SJSA1 (cell line): Measurements from ENCODE around the gene CRTAP. TPM values are rescaled to one million over a fixed set of nuclear protein-coding genes. Genes with fewer than 3 reads are reported as not detected.
"Not testable (repeated sequence)": the region's sequence is repeated elsewhere in the genome, so short reads cannot be mapped to it uniquely, and the experiment has no call there.

Source experiments
- DNase-seq, 2 experiments: peaks; one replicate each; pipeline ENCODE4 v3.0.0-alpha.2; 2015 to 2020; ENCODE audit warnings: low spot score in 2 of 2, low read depth in 1 of 2
- H3K27ac ChIP-seq: fragments of 250-450 bp; sonication (Bioruptor Pico); 2 replicates; pipeline ENCODE4 v1.5.1; 2020; ENCODE audit warnings: mild to moderate bottlenecking, moderate library complexity
- H3K27me3 ChIP-seq: fragments of 250-450 bp; sonication (Bioruptor Pico); replicated peaks from 2 replicates; pipeline ENCODE4 v1.5.1; 2020; ENCODE audit warnings: mild to moderate bottlenecking, moderate library complexity
- H3K36me3 ChIP-seq: fragments of 250-450 bp; sonication (Bioruptor Pico); 2 replicates; pipeline ENCODE4 v1.5.1; 2020; ENCODE audit warnings: mild to moderate bottlenecking
- H3K4me1 ChIP-seq: fragments of 250-450 bp; sonication (Bioruptor Pico); replicated peaks from 2 replicates; pipeline ENCODE4 v1.6.1; 2021; ENCODE audit warnings: mild to moderate bottlenecking
- H3K4me3 ChIP-seq: fragments of 250-450 bp; sonication (Bioruptor Pico); 2 replicates; pipeline ENCODE4 v1.5.1; 2020; ENCODE audit warnings: mild to moderate bottlenecking
- H3K9me3 ChIP-seq: fragments of 250-450 bp; sonication (Bioruptor Pico); replicated peaks from 2 replicates; pipeline ENCODE4 v1.5.1; 2020; ENCODE audit warnings: mild to moderate bottlenecking
- total RNA-seq: library from RNA; depleted of rRNA; stranded (reverse); fragments of >200 nt; shearing (Covaris generic); gene quantifications from 2 replicates; pipeline ENCODE4 v1.2.3, GENCODE V29; 2014

Gene CRTAP
- total RNA-seq, 1 experiment from 2014 or later: 189 TPM

GRCh38 chr3:33162621-33163020 lies 48.8 kb downstream of the CRTAP start:
- H3K27me3 ChIP-seq, H3K9me3 ChIP-seq, H3K4me1 ChIP-seq, DNase-seq, H3K4me3 ChIP-seq, H3K27ac ChIP-seq, H3K36me3 ChIP-seq: not testable (repeated sequence)

GRCh38 chr3:33165372-33165771 lies 51.6 kb downstream of the CRTAP start:
- no peak overlapping the region for H3K4me3 ChIP-seq
- H3K36me3 ChIP-seq: no peaks in the 10 kb centered on the region
- no peaks in the 10 kb centered on the region for H3K4me1 ChIP-seq
- H3K9me3 ChIP-seq: no peaks in the 10 kb centered on the region
- no peak overlapping the region for H3K27ac ChIP-seq
- no peak for DNase-seq
- H3K27me3 ChIP-seq: no peaks in the 10 kb centered on the region

GRCh38 chr3:33166095-33166494 lies 52.3 kb downstream of the CRTAP start:
- H3K27me3 ChIP-seq: no peaks in the 10 kb centered on the region
- H3K27ac ChIP-seq: no peak overlapping the region
- no peak overlapping the region for H3K4me3 ChIP-seq
- DNase-seq: no peak
- no peaks in the 10 kb centered on the region for H3K4me1 ChIP-seq
- no peaks in the 10 kb centered on the region for H3K36me3 ChIP-seq
- H3K9me3 ChIP-seq: no peaks in the 10 kb centered on the region

GRCh38 chr3:33167284-33167683 lies 53.5 kb downstream of the CRTAP start:
- no peaks in the 10 kb centered on the region for H3K27me3 ChIP-seq
- DNase-seq: no peak
- H3K4me3 ChIP-seq: no peak overlapping the region
- H3K36me3 ChIP-seq: no peaks in the 10 kb centered on the region
- H3K27ac ChIP-seq: no peak overlapping the region
- no peaks in the 10 kb centered on the region for H3K4me1 ChIP-seq
- no peaks in the 10 kb centered on the region for H3K9me3 ChIP-seq

- H3K36me3 ChIP-seq: no peaks in the 10 kb centered on the region
- no peaks in the 10 kb centered on the region for H3K27me3 ChIP-seq
- no peaks in the 10 kb centered on the region for H3K4me1 ChIP-seq
- no peak overlapping the region for H3K4me3 ChIP-seq
- H3K27ac ChIP-seq: no peak overlapping the region
- DNase-seq: no peak
- H3K9me3 ChIP-seq: no peaks in the 10 kb centered on the region
These were observed 54.0 kb downstream of the CRTAP start for GRCh38 chr3:33167716-33168336.

- Histone ChIP-seq H3K27ac (no peak overlapping the region), H3K4me1 (peaks cover 4% of the 10 kb centered on the region; the same call in 1 of the 2 replicates), H3K36me3 (no peaks in the 10 kb centered on the region), H3K27me3 (no peaks in the 10 kb centered on the region), H3K9me3 (no peaks in the 10 kb centered on the region), H3K4me3 (no peak overlapping the region)
- no peak for DNase-seq
These were observed 56.7 kb downstream of the CRTAP start for GRCh38 chr3:33170531-33170930.

- Histone ChIP-seq H3K4me3 (no peak overlapping the region), H3K27me3 (no peaks in the 10 kb centered on the region), H3K36me3 (no peaks in the 10 kb centered on the region), H3K27ac (no peak overlapping the region), H3K9me3 (no peaks in the 10 kb centered on the region), H3K4me1 (peaks cover 4% of the 10 kb centered on the region; the same call in 1 of the 2 replicates)
- DNase-seq: no peak
These were observed 57.8 kb downstream of the CRTAP start for GRCh38 chr3:33171580-33171979.

- DNase-seq: no peak
- Histone ChIP-seq H3K27me3 (no peaks in the 10 kb centered on the region), H3K36me3 (no peaks in the 10 kb centered on the region), H3K4me1 (peaks cover 4% of the 10 kb centered on the region; the same call in 1 of the 2 replicates), H3K27ac (no peak overlapping the region), H3K9me3 (no peaks in the 10 kb centered on the region), H3K4me3 (no peak overlapping the region)
These were observed 59.3 kb downstream of the CRTAP start for GRCh38 chr3:33173103-33173502.

- H3K4me3 ChIP-seq: no peak overlapping the region
- H3K36me3 ChIP-seq: no peaks in the 10 kb centered on the region
- H3K4me1 ChIP-seq: peaks cover 4% of the 10 kb centered on the region; the same call in 1 of the 2 replicates
- H3K9me3 ChIP-seq: no peaks in the 10 kb centered on the region
- DNase-seq: no peak
- H3K27me3 ChIP-seq: no peaks in the 10 kb centered on the region
- no peak overlapping the region for H3K27ac ChIP-seq
These were observed 59.9 kb downstream of the CRTAP start for GRCh38 chr3:33173672-33174071.

GRCh38 chr3:33174095-33174494 lies 60.3 kb downstream of the CRTAP start:
- no peak overlapping the region for H3K27ac ChIP-seq
- no peak overlapping the region for H3K4me3 ChIP-seq
- no peak for DNase-seq
- no peaks in the 10 kb centered on the region for H3K27me3 ChIP-seq
- H3K4me1 ChIP-seq: peaks cover 4% of the 10 kb centered on the region; the same call in 1 of the 2 replicates
- no peaks in the 10 kb centered on the region for H3K36me3 ChIP-seq
- no peaks in the 10 kb centered on the region for H3K9me3 ChIP-seq

GRCh38 chr3:33174711-33175414 lies 61.0 kb downstream of the CRTAP start:
- no peaks in the 10 kb centered on the region for H3K27me3 ChIP-seq
- no peak overlapping the region for H3K27ac ChIP-seq
- H3K4me1 ChIP-seq: peaks cover 4% of the 10 kb centered on the region; the same call in 1 of the 2 replicates
- no peaks in the 10 kb centered on the region for H3K36me3 ChIP-seq
- DNase-seq: no peak
- no peaks in the 10 kb centered on the region for H3K9me3 ChIP-seq
- no peak overlapping the region for H3K4me3 ChIP-seq

- Histone ChIP-seq H3K27me3 (no peaks in the 10 kb centered on the region), H3K36me3 (no peaks in the 10 kb centered on the region), H3K4me1 (no peaks in the 10 kb centered on the region), H3K27ac (no peak overlapping the region), H3K9me3 (no peaks in the 10 kb centered on the region), H3K4me3 (no peak overlapping the region)
- no peak for DNase-seq
These were observed 65.3 kb downstream of the CRTAP start for GRCh38 chr3:33179132-33179531.

GRCh38 chr3:33181229-33181628 lies 67.4 kb downstream of the CRTAP start:
- H3K4me1 ChIP-seq: no peaks in the 10 kb centered on the region
- H3K4me3 ChIP-seq: no peak overlapping the region
- DNase-seq: no peak
- H3K9me3 ChIP-seq: no peaks in the 10 kb centered on the region
- no peaks in the 10 kb centered on the region for H3K27me3 ChIP-seq
- no peaks in the 10 kb centered on the region for H3K36me3 ChIP-seq
- H3K27ac ChIP-seq: no peak overlapping the region

GRCh38 chr3:33181641-33182040 lies 67.8 kb downstream of the CRTAP start:
- H3K4me1 ChIP-seq, H3K27ac ChIP-seq, H3K4me3 ChIP-seq, H3K27me3 ChIP-seq, H3K36me3 ChIP-seq, DNase-seq, H3K9me3 ChIP-seq: not testable (repeated sequence)
